ENCODE data around the gene SETD1B.

- TF ChIP-seq CTCF (IDR thresholded peaks at IDR 0.05): no peak
- TF ChIP-seq EP300 (IDR thresholded peaks at IDR 0.05): no peak
- TF ChIP-seq POLR2A (IDR thresholded peaks at IDR 0.05): no peak
Observed at GRCh38 chr12:121794534-121795033, 9.2 kb upstream of the SETD1B start.
